GM21515 (cell line): ENCODE data around the gene SYT15B.
"Not testable (repeated sequence)": the region's sequence is repeated elsewhere in the genome, so short reads cannot be mapped to it uniquely, and the experiment has no call there.

Source experiments
- ATAC-seq: cut with Tn5 transposase; IDR thresholded peaks from one replicate; pipeline ENCODE4 v1.9.1; 2021; ENCODE audit not compliant: unreplicated experiment

Gene SYT15B

DNA sequence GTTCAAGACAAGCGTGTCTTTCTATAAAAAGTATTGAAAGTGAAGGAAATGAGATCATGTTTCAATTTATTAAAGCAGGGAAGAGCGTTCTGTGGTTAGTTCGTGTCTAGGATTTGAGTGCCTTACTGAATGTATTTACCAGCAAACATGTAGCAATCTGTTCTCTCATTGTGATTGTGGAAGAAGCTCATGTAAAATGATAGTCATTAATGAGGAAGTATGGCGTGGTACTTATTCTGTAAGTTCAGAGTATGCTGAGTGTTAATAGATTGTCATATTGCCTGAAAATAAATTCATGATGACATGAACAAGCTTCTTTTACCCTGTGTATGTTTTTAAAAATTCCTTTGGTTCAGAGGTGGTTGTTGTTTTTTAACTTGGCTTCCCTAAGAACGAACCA is 32.5 kb downstream of the SYT15B start:
- not testable (repeated sequence) for ATAC-seq

DNA sequence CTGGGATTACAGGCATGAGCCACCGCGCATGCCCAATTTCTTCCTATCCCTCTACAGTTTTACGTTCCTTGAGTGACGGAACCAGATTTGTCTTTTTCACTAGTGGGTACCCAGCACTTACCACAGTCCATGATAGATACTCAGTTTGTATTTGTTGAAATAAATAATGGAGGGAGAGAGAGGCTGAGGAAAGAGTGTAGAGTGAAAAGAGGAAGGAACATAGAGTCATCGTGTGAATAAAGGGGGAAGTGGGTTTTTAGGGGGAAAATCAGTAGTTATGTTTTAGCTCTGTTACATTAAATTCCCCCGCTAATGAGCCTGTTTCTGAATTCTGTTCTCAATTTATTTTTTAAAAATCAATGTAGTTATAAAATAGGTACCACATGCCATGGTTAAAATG is 37.7 kb downstream of the SYT15B start:
- not testable (repeated sequence) for ATAC-seq

DNA sequence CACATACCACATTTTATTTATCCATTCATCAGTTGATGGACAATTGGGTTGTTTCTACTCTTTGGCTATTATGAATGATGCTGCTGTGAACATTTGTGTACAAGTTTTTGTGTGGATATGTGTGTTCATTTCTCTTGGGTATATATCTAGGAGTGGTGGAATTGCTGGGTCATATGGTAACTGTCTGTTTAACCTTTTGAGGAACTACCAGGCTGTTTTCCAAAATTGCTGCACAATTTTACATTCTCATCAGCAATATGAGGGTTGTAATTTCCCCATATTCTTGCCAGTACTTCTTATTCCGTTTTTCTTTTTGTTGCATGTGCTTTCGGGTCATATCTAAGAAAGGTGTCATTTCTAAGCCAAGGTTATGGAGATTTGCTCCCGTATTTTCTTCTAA is 38.3 kb downstream of the SYT15B start:
- ATAC-seq, result not testable (repeated sequence)

DNA sequence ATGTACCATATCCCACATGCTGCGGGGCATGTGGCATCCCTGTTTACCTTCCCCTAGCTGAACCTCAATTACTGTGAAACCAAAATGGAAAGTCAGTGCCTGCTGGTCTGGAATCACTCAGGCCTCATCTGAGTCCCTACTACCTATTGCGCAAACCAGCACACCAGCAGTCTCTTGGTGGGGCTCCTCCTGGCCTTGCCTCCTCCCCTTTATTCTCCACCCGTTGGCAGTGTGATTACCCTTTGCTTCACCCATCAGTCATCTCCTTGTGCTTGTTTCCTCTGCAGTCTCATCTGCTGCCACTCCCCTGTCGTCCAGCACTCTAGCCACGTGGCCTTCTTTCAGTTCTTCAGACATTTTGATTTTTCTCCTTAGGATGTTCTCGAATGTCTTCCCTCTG is 39.3 kb downstream of the SYT15B start:
- ATAC-seq, result not testable (repeated sequence)

DNA sequence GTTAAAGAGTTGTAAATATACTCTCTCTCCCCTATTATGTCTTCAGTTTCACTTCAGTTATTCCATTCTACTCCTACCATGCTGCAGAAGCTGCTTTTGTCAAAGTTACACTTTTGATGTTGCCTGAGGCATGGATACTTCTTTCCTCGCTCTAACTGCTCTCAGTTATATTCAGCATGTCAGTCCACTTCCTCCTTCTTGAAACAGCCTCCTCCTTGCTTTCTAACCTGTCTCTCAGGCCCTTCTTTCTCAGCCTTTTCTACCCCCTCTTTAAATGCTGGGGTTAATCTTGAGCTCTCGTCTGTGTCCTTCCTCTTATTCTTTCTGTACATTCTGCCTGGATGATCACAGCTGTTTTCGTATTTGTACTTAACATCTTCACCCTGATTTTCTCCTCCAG is 40.0 kb downstream of the SYT15B start:
- ATAC-seq, result not testable (repeated sequence)

DNA sequence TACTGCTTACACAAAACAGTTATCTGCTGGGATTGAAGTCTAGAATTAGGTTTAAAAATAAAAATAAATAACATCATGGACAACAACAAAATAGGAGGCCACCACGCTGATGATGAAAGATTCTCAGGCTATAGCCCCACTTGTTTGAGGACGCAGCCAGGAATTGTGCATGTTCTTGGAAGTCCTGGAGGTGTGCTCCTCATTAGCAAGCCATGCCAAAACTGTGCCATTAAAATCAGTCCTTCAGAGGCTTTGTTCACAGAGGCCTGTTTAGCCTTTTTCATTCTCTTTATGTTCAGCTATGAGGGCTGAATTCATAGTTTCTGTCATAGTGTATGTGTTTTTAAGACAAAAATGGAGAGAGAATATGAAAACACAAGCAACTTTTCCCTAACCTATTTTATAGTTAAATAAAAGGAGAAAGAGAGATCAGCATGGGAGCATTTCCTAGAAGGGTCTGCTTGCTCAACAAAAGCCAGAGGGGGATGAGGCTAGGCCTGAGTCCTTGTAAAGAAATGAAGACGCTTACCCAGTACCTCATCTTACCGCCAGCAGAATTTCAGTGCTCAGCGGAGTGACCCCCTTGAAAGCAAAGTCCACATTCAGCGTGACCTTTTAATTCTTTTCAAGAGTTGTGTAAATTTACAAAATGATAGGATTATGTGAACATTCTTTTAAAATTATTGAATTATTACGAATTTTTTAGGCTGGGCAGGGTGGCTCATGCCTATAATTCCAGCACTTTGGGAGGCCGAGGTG is 46.2 kb downstream of the SYT15B start:
- not testable (repeated sequence) for ATAC-seq
